NCI-H128 (cell line): Measurements from ENCODE around the gene LKAAEAR1.

ENCODE experiments used
- DNase-seq: peaks from one replicate; lab custom pipeline; 2025; ENCODE audit not compliant: unreplicated experiment; lab: John Stamatoyannopoulos, UW

The LKAAEAR1 gene

GRCh38 chr20:64111841-64112641, 27.8 kb upstream of the LKAAEAR1 start:
- no peak for DNase-seq

DNA sequence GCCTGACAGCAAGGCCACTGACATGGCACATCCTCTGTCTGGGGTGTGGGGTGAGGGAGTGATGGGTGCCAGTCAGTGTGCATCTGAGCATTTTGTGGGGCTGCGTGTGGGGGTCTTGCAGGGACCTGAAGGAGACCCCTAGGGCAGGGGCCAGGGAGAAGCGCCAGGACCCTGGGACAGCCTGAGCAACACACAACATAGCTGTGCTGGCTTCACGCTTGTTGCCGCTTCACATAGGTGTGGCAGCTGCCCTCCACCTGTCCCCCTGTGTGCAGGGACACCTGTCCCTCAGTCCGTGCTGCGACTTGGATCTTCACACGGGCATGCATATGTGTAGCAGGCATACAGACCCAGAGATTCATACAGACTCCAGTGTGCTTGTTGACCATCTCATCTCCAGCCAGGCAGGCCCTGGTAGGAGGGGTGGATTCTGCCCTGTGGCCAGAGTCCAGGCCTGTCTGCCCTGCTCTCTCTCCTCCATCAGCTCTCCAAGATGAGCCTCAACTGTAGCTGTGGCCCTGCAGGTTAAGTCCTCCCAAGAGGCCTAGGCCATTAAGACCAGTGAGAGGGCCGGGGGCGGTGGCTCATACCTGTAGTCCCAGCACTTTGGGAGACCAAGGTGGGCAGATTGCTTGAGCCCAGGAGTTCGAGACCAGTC, 26.3 kb upstream of the LKAAEAR1 start:
- DNase-seq: no peak

DNA sequence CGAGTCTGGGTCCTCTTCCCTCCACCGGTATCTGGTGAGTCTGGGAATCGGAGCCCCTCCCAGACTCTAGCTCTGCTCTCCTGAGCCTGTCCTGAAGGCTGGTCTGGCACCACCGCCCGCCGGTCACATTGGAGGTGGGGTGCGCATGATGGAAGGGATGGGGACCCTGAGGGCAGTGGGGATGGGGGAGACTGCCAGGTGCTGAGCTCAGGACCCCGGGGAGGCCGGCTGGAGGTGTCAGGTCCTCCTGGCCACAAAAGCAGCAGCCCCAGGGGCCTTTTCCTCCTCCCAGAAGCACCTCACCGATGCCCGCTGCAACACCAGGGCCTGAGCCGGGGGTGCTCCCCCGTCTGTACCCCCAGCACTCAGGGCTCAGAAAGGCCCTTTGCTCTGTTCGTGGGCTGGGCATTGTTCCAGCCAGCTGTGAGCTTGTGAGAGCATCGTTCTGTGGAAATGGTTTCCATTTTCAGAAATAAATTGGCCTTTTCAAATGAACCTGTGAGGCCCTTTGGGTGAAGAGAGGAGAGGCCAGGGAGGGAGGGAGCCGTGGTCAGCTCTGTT, 25.7 kb upstream of the LKAAEAR1 start:
- no peak for DNase-seq

DNA sequence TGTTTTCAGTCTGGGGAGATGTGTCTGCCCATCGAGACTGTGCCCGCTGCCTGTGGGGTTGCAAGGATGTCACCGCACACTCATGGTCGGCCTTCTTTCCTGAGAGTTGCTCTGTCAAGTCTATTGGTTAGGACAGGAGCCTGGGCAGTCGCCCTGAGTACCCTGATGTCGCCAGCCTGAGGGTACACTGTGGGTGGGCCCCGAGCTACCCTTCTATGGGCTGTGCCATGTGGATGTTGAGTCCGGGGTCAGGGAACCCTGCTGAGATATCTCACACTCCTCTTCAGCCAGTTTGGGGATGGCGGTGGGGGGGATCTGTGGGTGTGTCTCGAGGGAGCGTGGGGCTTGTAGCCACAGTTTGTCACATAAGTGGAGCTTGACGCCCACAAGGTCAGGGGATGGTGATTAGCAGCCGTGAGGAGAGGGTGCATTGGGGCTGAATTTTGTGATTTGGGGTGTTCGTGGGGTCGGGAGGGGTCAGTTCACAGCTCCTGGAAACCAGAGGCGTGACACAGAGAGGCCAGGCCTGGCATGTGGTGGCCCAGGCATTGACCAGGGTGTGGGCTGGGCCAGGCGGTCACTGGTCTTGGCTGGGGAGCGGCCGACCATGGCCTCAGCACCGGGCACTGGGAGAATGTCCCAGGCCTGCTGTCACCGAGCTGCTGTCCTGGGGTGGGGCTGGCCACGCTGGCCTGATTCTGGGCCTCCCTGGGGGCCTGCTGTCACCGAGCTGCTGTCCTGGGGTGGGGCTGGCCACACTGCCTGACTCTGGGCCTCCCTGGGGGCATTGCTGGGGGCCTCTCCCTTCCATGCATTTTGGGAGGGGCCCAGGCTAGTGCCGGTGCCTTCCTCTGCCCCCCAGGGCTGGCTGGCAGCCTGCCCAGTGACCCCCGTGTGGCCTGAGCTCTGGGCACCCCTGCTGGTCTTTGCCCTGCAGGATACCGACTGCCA, 24.8 kb upstream of the LKAAEAR1 start:
- no peak for DNase-seq

DNA sequence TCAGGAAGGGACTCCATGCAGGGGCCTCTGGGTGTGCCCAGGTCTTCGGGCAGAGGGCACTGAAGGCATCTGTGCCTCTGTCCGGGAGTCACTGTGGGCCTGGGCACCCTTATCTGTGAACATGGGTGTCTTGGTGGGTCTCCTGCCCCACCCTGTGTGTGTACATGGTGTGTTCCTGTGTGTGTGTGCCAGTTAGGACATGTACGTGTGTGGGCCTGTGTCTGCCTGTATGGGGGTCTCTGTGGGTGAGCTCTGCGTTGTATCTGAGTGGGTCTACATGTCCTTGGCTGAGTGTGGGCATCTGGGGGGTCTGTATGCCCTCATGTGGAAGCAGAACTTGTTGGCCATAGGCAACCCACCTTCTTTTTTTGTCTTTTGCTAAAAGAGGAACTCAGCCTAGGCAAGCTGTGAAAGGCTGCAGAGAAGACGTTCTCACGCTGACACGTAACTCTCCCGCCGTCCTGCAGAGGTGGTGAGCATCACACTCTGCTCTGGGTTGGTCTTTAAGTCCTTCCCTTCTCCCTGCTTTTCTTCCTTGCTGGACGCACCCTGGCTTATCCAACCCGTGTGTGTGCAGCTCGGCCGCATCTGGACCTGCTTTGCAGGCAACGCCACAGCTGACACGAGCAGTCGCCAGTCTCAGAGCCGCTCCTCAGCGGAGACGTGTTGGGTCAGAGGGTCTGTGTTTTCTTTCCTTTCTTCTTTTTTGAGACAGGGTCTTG, 23.7 kb upstream of the LKAAEAR1 start:
- no peak for DNase-seq

DNA sequence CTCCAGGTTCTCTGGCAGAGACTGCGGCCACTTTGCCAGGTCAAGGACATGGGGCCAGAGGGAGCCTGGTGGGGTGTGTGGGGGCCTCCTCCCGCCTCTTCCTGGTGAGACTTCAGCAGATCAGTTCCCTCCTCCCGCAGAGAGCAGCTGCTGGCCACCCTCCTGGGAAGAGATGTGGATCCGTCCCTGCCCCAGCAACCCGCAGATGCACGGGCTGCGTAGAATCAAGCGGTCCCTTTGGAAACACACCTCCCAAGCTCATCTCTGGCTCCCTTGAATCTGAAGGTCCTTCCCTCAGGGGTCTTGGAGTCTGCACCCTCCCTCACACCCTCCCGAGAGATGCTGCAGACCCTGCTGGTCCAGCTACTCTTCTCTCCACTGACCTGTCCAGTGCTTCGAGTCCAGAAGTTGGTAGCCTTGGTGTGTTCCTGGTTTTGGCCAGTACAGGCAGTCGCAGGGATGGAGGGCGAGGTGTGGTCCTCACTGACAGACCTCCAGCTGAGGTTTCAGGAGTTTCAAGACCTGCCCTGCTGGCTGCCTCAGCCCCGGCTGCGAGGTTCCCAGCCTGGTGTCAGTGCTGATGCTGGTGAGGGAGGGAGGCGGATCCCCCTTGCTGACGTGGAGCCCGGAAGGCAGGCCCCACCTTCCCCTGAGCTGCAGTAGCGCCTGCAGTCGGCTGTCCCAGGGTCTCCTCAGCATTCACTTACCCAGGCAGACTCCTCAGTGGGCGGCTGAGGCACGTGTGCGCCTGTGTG, 23.0 kb upstream of the LKAAEAR1 start, which contains the start of gene NPBWR2:
Gene NPBWR2, minus strand, starts transcription at position 585 of the 755 bp plus-strand sequence. CDS start 734 bp downstream, outside the sequence.
- DNase-seq: no peak

GRCh38 chr20:64106435-64106961, 22.3 kb upstream of the LKAAEAR1 start:
- no peak for DNase-seq

- DNase-seq: no peak
These were observed 21.7 kb upstream of the LKAAEAR1 start for GRCh38 chr20:64105846-64106434.

DNA sequence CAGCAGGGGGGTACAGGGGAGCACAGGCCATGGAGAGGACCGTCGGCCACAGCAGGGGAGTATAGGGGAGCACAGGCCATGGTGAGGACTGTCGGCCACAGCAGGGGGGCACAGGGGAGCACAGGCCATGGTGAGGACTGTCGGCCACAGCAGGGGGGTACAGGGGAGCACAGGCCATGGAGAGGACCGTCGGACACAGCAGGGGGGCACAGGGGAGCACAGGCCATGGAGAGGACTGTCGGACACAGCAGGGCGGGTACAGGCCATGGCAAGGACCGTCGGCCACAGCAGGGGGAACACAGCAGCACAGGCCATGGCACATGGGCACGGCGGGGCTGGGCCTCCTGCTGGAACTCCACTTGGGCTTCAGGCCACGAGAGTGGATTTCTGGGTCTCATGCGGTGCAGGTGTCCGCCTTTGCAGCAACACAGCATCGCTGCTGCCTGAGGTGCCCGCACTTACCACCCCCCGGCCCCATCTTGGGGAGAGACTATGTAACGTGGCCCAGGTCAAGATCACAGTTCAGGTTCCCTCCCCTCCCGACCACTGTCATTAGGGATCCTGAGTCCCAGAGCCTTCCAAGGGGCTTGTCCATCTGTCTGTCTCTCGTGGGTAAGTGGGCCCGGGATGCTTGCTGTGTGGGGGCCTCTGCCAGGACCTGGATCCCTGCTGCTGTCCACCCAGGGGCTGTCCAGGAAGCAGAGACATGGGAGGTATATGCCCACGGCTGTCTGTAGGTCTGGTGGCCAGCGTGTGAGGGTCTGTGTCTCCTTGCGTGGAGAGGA, 20.7 kb upstream of the LKAAEAR1 start:
- no peak for DNase-seq

DNA sequence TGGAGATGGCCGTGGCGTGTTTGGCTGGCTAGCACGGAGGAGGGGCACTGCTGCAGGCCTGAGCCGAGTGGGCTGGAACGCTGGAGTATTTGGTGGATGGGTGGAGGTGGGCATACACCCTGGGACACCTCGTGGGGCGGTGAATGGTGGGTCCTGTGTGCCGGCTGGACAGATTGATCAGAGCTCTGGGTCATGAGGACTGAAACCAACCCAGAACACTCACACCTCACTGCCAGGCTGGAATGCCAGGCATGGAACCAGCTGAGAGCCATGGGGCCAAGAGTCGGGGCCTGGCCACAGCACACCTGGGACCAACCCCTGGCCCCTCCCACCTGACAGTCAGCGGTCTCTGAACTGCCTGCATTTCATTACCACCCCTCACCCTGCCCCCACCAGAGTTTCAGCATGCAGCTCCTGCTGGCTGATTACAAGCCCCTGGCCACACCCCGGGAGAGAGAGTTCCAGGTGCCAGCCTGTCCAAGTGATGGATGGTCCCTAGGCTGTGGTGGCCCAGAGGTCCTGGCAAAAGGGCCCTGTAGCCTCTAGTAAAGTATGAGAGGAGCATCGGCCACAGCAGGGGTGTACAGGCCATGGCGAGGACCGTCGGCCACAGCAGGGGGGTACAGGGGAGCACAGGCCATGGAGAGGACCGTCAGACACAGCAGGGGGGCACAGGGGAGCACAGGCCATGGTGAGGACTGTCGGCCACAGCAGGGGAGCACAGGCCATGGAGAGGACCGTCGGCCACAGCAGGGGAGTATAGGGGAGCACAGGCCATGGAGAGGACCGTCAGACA, 19.9 kb upstream of the LKAAEAR1 start:
- DNase-seq: no peak

DNA sequence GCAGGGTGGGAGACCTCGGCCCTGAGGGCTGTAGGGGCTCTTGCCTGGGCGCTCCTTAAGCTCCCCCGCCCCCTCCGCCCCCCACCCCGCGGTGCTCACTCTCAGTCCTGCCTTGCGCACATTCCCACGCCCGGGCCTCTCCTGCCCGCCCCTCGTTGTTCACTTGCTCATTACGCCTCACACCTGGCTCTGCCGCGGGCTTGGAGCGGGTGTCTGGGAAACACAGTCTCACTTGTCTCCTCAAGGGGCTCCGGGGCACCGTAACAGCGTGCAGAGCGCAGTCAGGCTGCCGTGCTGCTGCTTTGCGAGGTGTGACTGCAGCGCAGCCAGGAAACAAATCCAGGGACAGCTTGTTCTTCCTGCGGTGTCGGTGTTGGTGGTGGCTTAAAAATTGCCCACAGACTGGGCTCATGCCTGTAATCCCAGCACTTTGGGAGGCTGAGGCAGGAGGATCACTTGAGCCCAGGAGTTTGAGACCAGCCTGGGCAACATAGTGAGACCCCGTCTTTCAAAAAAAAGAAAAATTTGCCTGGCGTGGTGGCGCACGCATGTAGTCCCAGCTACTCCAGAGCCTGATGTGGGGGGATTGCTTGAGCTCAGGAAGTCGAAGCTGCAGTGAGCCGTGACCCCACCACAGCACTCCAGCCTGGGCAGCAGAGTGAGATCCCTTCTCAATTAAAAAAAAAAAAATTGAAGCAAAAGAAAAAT, 18.6 kb upstream of the LKAAEAR1 start:
- DNase-seq: peak; percentile 63

GRCh38 chr20:64101731-64102621, 17.8 kb upstream of the LKAAEAR1 start:
- no peak for DNase-seq

DNA sequence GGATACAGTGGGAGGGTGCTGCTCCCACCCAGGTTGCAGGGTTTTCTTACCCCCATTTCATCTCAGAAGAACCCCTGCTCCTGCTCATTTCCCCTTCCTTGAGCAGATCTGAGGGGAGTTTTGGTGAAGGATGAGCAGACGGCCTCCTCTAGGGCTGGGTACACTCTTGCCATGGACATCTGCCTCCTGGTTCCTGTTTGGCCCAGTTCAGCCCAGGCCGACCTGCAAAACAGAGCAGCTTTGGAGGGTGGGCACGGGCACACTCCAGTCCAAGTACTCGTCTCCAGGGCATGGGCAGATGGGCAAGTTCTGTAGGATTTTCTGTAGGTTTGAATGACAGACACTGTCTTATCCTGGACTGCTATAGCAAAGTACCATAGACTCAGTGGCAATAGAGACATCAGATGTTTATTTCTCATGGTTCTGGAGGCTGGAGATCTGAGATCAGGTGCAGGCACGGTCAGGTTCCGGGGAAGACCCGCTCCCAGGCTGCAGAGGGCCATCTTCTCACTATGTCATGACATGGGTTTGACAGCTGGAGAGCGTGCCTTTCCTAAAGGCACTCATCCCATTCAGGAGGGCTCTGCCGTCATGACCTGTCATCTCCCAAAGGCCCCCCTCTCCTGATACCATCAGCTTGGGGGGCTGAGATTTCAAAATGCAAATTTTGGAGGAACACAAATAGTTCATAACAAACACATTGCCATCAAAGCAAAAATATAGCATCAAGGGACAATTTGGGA, 16.9 kb upstream of the LKAAEAR1 start:
- DNase-seq: no peak

DNA sequence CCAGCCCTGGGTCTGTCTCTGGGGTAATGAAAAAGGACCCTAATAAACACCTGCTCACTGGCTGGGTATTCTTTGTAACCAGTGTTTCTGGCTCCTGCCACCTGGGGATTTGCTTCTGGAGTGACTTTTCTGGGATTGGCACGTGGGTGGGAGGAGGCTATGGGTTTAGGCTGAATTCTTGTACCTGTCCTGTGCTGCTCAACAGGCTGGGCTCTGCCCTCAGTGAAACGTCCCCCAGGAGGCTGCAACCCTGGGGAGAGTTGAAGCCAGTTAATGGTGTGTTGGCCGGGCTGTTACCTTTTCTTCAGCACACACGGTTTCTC, 16.3 kb upstream of the LKAAEAR1 start:
- no peak for DNase-seq

GRCh38 chr20:64099880-64100565, 15.8 kb upstream of the LKAAEAR1 start:
- DNase-seq: no peak
